HL-60/S4 treated with retinoic acid at 250 ng/mL for 4 days and 3 days (cell line): ENCODE data around the gene BBX.

Source experiments
- in situ Hi-C: fragments of 300-500 bp; cut with MboI; formaldehyde crosslinking; loops from 2 replicates; pipeline ENCODE4 v1.7.0; 2022; ENCODE audit warnings: low sequenced_read_pairs

BBX gene

DNA sequence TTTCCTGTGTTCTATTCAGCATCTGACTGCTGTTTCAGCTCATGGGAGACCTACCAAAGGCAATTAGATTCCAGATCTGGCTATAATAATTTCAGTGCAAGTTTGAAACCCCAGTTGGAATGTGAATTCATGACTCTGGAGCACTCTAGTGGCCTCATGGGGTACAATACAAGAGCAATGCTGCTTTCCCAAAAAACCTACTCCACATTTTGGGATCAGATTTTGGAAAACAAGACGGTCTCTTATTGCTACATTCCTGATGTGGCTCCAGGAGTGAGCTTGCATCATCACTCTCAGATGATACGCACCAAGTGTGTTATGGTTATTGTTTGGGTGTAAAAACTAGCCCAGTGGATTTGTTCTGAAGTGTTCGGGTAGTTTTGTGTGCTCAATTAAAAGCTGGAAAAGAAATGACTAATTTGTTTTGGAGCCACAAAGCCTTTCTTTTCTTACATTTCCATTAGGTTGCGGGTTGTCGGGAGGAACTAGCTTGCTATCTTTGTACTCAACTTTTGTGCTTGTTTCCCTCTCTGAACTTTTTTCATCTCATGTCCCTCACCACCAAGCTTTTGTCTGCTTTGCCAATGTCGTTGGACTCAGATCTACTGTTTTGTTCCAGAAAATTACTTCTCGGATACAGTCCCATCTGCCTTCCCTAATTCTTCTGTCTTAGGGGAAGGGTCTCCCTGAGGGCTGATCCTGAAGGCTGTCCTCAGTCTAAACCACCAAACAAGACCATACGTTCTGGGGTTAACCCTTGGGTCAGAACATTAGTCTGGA, 272.1 kb downstream of the BBX start:
- in situ Hi-C loops: no loop called here

DNA sequence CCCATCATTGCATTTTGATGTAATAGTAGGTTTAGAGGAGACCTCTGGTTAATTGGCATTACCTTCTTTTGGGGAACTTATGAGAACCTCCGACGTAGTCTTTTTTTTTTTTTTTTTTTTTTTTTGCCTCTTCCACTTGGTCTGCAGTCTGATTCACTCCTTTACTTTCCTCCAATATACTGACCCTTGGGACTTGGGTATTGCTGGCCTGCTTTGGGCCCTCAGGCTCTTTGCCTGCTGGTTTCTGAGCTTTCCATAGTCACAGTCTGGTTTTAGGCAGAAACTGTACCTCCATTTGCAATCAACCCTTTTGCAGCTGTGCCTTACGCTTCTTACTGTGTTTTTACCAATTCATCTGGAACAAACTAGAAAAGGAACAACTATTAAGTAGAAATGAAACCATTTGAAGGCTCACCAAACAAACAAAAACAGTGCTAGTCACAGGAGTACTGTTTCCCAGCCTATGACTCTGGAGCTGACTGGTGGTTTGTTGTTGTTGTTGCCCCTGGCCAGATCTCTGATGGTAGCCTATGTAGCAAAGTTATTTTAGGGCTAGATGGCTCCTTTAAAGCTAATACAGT, 272.8 kb downstream of the BBX start:
- in situ Hi-C loops: no loop called here

DNA sequence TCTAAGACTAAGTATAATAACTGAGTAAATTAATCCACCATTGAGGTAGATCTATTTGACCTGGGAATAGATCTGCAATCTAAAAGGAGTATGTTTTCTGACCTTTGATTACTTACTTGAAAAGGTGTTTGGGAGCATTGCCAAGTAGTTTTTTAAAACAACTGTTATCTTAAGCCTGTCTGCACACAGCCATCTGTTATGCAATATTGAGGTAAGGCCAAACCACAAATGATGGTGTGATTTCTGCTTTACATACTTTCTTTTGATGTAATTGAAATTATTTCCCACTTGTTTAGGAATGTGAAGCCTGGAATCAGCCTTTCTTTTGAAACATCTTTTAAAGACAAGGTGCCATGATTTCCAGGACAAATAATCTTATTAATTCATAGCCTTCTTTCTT, 274.0 kb downstream of the BBX start:
- in situ Hi-C loops: no loop called here

DNA sequence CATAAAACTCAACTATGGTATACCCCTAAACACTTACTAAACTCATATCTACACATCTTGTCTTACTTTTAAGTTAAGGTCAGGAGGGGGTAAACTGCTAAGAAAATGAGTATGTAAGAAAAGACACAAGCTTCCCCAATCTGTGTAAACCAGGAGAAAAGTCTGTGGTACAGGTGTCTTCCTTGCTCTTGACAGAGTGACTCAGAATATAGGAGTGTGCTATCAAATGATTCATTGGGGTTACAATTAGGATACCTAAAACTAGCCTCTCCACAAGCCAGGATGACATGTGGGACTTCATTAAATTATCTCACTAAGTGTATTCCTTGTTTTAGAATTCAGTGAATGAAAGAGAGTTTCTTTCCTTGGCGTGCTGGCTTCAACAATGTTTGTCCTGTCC, 274.8 kb downstream of the BBX start:
- in situ Hi-C loops: no loop called here

DNA sequence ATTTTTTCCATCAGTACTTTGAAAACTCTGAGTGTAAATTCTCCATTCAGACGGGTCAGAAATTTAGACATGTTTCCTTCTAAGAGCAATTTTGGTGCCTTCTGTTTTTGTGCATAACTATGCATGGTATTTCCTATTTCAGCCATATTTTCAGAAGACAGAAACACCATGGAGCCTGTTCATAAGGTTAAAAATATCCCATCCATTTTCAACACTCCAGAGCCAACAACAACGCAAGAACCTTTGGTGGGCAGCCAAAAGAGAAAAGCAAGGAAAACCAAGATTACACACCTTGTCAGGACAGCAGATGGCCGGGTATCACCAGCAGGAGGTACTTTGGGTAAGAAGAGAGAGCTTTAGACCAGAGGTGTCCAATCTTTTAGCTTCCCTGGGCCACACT, 275.6 kb downstream of the BBX start:
- in situ Hi-C loops: no loop called here

DNA sequence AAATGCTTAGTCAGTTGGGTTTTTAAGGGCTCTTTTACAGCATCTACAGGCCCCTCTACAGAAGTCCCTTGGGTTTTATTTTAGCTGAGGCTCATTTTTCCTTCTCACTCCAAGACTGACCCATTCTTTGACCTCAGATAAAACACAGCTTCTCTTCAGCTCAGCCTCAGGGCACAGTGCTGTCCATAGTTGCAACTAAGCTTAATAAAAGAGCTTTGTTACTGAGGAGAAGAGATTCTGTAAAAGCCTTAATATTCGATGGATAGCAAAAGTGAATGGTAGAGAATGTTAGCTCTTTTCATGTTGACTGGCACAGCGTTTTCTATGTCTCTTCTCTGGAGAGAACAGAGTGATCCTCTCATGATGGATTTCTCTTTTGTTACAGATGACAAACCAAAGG, 277.9 kb downstream of the BBX start:
- in situ Hi-C loops: no loop called here

DNA sequence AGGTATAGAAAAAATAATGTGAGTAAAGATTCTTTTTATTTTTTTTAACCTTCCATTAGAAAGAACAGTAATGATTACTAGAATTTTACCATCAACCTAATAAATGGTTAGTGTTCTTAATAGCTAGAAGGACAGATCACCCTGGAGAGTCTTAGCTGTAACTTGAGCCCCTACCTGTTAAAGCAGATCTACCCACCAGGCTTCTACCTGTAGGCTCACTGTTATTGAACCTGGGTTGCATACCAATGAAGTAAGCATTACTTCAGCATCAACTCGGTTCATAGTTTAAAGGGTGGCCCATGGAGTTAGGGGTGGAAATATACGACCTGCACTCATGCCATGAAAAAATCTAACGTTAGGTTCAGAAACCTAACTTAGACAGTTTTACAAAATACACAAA, 280.4 kb downstream of the BBX start:
- in situ Hi-C loops: no loop called here

DNA sequence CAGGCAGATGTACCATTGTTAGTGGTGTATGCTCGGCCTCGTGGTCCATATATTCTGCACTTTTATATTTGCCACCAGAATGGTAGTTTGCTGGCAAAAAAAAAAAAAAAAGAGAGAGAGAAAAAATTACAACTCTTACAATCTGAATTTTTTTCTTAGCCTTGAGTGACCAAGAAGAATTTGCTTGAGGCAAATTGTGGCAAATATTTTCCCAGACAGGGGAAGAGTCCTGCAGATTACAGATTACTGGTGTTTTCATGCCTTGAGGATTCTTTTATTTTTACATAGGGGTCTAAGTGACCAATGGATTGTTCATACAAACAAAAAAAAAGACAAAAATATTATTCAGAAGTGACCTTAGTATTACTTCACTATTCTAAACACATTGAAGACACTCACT, 283.3 kb downstream of the BBX start:
- in situ Hi-C loops: no loop called here

DNA sequence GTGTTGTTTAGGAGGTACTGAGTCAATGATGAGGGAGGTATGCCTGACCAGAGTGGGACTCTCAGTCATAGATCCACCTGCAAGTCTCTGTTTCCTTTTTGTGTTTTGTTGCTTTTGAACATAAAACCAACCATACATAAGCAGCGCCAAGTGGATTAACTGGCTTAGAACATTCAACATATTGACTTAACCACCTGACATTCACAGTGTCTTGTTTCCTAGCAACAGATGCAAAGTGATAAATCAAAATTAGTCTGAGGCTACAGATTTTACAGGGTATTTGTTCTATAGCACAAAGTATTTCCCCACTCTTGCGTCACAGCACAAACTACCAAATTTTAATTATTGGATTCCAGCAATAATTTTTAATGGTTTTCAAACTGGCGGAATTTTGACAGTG, 283.8 kb downstream of the BBX start:
- in situ Hi-C loops: no loop called here

DNA sequence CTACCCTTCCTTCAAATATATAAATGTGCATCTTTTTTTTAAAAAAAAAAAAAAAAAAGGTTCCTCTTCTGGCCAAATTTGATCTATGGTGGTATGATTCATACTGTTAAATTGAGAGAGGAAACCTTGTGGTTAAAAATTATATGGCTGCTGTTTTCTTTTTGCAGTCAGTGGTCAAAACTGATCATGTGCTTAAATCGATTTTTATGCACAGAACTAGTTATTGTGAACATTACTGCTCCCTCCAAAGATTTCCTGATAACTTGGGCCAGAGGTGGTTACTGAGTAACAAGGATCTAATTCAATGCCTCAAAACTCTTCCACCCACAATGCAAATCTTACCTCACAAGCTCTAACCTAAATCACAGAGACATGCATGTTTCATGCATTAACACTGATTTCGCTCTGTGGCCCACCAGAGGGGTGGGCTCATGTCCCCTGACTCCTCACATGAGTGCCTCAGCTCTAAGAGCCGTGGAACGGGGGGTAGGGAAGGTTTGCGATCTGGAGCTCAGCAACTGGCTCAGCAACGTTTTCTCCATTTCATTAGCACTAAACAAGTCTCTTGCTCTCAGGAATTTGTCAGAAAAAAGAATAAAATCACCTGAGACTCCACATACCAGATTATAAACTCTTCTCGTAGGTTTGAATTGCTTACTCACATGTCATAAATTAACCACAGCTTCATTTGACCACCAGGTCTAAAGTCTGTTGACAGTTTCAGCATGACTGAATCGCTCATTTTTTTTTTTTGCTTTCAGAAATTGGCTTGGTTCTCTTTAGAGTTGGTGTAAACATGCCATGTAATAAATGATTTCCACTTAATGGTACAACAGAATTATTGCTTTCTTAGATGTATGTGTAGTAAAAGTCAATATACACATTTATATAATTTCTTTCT, 287.7 kb downstream of the BBX start:
- in situ Hi-C loops: no loop called here

DNA sequence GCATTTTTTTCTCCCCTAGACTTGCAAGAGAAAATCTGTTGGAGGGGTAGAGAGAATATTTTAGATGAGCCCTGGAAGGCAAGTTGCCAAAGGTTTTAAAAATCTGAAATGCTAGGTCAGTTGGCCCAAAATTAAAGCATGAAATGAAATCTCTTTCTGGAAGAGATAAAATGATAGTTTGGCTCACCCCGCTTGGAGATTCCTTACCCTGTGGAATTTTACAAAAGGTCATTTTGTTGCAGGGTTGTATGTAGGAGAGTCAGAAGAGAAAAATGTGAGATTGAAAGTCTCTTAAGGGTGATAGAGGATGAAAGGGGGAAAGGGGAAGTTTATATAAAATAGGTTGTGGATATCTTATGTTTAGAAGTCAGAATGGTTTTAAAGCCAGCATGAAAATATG, 290.3 kb downstream of the BBX start:
- in situ Hi-C loops: no loop called here

DNA sequence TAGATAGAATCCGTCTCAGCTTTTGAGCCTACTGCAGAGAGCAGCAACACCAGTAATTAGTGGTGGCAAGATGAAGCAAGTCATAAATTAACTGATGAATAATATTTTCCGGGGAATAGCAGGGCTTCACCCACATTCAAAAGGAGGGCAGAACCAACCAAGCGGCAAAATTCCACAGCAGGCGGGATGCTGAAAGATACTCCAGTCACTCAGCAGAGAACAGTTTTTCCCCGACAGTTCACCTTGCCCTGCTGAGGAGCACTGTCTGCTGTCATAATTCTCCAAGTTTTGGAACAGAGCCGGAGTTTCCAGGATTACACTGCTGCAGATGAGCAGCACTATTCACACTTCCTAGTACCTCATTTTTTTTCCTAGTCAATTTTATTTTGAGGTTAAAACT, 293.3 kb downstream of the BBX start:
- in situ Hi-C loops: no loop called here

DNA sequence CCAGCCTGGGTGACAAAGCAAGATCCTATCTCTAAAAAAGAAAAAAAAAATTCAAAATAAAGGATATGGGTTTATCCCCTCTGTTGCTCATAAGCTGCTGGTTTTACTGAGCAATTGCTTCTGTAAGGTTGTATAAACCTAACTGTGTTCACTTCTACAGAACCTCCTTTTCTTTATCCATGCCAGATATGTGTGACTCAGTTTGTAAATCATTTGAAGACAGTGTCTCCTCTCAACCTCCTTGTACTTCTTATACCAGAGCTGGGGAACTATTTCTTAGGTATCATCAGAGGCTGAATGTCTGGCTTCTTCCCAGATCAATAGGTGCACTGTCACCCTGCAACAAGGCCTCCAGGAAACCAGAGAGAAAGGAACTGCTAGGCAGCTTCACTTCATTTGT, 294.3 kb downstream of the BBX start:
- in situ Hi-C loops: no loop called here

DNA sequence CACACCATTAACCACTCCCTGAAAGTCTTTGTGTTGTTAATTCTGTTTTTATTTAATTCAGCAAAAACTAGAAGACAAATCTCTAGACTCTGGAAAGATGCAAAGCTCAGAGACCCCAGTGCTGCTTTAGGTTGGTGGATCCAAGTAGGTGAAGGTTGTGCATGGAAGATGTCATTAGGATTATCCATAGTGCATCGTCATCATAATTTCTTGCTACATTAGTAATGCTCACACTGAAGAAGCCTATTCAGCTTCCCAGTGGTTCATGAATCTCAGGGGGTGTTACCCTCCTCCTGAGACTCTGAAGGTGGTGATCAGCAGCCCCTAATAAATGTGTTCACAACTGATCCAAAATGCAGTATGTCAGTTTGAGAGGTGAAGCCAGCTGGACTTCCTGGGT, 295.3 kb downstream of the BBX start:
- in situ Hi-C loops: no loop called here

DNA sequence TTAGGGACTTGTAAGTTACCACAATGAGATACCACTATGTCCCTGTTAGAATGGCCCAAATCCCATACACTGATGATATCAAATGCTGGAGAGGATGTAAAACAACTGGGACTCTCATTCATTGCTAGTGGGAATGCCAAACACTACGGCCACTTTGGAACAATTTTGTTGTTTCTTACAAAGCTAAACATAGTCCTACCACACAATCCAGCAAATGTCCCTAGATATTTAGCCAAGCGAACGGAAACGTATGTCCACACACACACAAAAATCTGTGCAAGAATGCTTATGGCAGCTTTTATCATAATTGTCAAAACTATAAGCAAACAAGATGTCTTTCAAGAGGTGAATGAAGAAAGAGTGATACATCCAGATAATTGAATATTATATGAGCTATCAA, 296.9 kb downstream of the BBX start:
- in situ Hi-C loops: no loop called here

DNA sequence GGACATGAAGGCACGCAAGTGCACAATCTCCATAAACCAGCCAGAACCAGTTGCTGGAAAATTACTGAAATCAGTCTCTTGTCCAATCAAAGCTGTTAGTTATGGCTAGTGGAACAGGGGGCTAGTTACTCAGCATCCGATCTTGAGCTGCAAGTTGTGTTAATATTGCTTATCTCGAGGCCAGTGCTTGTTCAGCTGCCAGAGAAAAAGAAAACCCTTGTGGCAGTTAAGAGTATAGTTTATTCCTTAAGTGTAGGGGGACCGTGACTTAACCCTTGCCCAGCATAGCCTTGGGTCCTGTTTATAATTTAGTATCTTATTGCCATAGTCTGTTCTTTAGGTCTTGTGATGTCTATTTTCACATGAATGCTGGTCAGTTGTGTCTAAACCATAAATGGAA, 299.5 kb downstream of the BBX start:
- in situ Hi-C loops: no loop called here

DNA sequence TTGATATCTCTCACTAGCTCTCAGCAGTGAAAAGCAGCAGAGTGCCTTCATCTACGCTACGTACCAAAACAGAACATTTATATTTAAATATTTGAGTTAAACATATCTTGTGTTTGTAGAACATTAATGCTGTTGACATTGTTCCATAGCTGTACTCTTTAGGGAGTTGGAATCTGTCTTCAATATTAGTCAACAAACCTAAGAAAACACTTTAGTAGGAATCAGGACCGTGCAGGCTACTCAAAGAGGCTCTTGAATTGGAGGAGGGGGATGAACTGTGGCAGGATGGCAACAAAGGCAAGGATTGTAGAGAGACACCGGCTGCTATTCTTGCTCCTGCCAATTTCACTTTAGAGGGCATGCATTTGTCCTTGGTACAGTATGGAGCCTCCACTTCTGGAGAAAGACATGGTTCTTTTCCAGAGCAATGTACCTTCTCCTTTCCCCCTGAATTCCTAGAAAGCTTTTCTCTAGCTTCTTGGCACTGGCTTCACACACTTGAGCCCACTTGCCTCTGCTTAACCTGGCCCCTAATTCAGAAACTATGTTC, 302.1 kb downstream of the BBX start:
- in situ Hi-C loops: no loop called here

DNA sequence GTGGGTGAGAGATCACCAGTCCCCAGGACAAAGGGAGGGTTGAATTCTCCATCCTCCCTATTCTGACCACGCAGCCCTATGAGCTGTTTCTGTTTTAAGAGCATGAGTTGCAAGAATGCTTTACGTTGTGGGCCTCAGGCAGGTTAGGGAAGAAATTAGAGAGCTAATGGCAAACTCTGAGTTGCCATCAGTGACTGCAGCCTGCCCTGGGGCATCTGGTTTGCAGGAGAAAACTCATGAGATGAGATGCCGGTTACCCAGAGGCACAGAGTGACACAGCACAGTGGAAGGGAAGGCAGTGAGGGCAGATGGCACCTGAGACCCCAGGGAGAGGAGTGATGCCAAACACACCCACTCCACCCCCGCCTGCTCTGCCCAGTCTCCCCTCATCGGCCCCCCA, 302.8 kb downstream of the BBX start:
- in situ Hi-C loops: no loop called here

DNA sequence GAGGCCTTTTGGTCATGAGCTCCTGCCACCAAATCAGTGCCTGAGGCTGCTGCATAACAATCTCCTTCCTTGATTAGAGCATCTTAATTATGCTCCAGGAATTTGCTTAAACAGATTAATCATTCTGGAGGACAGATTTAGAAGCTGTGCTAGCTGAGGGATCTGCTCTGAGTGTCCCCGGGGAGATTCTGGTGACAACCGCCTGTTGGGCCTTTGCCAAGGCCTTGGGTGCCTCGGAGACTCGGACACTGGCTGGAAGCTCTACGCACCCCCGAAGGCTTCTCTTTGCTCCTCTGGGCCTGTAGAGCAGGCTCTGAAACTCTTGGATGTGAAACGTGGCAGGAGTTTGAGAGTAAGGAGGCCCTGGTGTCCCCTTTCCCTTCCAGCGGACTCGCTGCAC, 304.0 kb downstream of the BBX start:
- in situ Hi-C loops: no loop called here

DNA sequence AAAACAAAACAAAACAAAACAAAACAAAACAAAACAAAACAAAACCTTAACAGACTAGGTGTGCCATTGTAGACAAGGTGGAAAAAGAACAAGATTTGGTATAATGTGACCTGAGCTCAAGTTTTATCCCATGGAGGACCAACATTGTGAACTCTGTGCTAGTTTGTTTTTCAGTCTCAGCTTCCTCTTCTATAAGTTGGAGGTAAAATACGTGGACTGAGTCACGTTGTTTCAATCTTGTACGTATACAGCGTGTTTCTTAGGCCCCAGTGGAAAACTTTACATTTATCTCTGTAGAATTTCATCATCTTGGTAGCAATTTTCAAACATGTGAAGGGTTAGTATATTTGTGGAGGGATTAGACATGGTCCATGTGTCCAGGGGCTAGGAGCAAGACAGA, 306.4 kb downstream of the BBX start:
- in situ Hi-C loops: no loop called here

DNA sequence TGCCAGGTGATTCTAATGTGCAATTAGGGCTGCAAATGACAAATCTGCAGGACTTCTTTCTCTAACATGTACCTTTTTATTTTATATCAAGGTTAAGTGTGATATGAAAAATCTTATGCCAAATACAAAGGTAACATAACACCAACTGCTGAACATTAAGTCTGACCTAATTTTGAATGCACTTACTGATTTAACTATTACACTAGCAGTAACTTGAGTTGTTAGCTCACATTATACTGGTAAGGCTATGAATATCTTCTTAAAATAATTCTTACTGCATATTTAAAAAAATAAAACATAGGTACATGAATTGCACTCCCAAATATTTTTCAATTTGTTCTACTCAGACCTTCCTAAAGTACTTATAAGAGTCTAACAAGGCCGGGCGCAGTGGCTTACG, 308.8 kb downstream of the BBX start:
- in situ Hi-C loops: no loop called here

DNA sequence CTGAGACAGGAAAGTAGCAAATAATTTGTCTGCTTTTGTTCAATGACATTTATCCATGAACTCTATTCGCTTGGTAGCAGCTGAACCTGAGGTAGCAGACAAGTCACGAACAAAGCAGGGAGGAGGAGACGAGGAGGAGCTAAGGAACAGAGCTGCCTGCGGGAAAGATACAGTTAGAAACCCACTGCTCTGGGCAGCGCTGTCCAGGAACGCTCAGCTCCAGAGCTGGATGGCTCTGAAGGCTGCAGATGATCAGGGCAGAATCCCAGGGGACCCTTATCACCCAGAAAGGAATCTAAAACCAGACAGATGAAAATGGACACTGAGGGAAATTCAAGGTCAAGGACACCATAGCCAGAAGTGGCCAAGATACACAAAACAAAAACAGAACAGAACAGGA, 310.3 kb downstream of the BBX start:
- in situ Hi-C loops: no loop called here
